Measurements from ENCODE around the gene CDH15. TPM values are rescaled to one million over a fixed set of nuclear protein-coding genes. Genes with fewer than 3 reads are reported as not detected.

CDH15 gene
- total RNA-seq, 1 donor from 2014 or later, result not detected

- Histone ChIP-seq H3F3A (ENCODE audit: low read depth) (no peaks in the 10 kb centered on the region), H3K36me3 (no peaks in the 10 kb centered on the region), H2AFZ (replicated peaks) (no peak overlapping the region), H3K9me3 (ENCODE audit: low read depth) (no peaks in the 10 kb centered on the region), H4K20me1 (ENCODE audit: low read depth) (no peaks in the 10 kb centered on the region), H3K9ac (no peak overlapping the region), H3K27me3 (no peaks in the 10 kb centered on the region), H3K4me2 (no peak overlapping the region), H3K4me1 (no peaks in the 10 kb centered on the region), H3K79me2 (ENCODE audit: low read depth) (no peaks in the 10 kb centered on the region), H3K27ac (no peak overlapping the region), H3K4me3 (no peak overlapping the region)
- TF ChIP-seq EZH2 (IDR thresholded peaks at IDR 0.05) (no peak), EZH2phosphoT487 (IDR thresholded peaks at IDR 0.05) (no peak), CTCF (IDR thresholded peaks at IDR 0.05) (no peak)
- Mint-ChIP-seq H3K4me3 (no peak overlapping the region), H3K4me1 (peaks cover 3% of the 10 kb centered on the region), H3K9me3 (no peaks in the 10 kb centered on the region), H3K27ac (no peak overlapping the region), H3K27me3 (ENCODE audit: insufficient read depth, low read depth) (peaks cover 16% of the 10 kb centered on the region), H3K36me3 (peaks cover 17% of the 10 kb centered on the region)
- no peak for DNase-seq (ENCODE audit: low spot score)
These were observed 26.9 kb upstream of the CDH15 start for GRCh38 chr16:89144681-89145080.

GRCh38 chr16:89145406-89146161 lies 26.0 kb upstream of the CDH15 start:
- no peak overlapping the region for H3K27ac Mint-ChIP-seq
- H3K4me1 ChIP-seq, result no peaks in the 10 kb centered on the region
- H3K4me1 Mint-ChIP-seq, result peaks cover 3% of the 10 kb centered on the region
- no peaks in the 10 kb centered on the region for H3K9me3 Mint-ChIP-seq
- H3K27me3 Mint-ChIP-seq (ENCODE audit: insufficient read depth, low read depth), result peaks cover 14% of the 10 kb centered on the region
- H2AFZ ChIP-seq (replicated peaks), result no peak overlapping the region
- H3K27me3 ChIP-seq, result no peaks in the 10 kb centered on the region
- no peaks in the 10 kb centered on the region for H3F3A ChIP-seq (ENCODE audit: low read depth)
- no peak overlapping the region for H3K4me2 ChIP-seq
- TF ChIP-seq EZH2 (IDR thresholded peaks at IDR 0.05) (no peak), EZH2phosphoT487 (IDR thresholded peaks at IDR 0.05) (no peak), CTCF (IDR thresholded peaks at IDR 0.05) (no peak)
- no peaks in the 10 kb centered on the region for H3K36me3 ChIP-seq
- H3K4me3 Mint-ChIP-seq, result no peak overlapping the region
- no peaks in the 10 kb centered on the region for H3K9me3 ChIP-seq (ENCODE audit: low read depth)
- no peak overlapping the region for H3K4me3 ChIP-seq
- peaks cover 20% of the 10 kb centered on the region for H3K36me3 Mint-ChIP-seq
- no peak for DNase-seq (ENCODE audit: low spot score)
- no peaks in the 10 kb centered on the region for H4K20me1 ChIP-seq (ENCODE audit: low read depth)
- no peak overlapping the region for H3K27ac ChIP-seq
- no peaks in the 10 kb centered on the region for H3K79me2 ChIP-seq (ENCODE audit: low read depth)
- H3K9ac ChIP-seq, result no peak overlapping the region

GRCh38 chr16:89146211-89147005 lies 25.1 kb upstream of the CDH15 start:
- Histone ChIP-seq H3K9me3 (ENCODE audit: low read depth) (no peaks in the 10 kb centered on the region), H3K4me1 (no peaks in the 10 kb centered on the region), H3K27me3 (no peaks in the 10 kb centered on the region), H2AFZ (replicated peaks) (no peak overlapping the region), H3K9ac (no peak overlapping the region), H3K4me2 (no peak overlapping the region), H3K36me3 (no peaks in the 10 kb centered on the region), H4K20me1 (ENCODE audit: low read depth) (no peaks in the 10 kb centered on the region), H3K27ac (no peak overlapping the region), H3K4me3 (no peak overlapping the region), H3K79me2 (ENCODE audit: low read depth) (no peaks in the 10 kb centered on the region), H3F3A (ENCODE audit: low read depth) (no peaks in the 10 kb centered on the region)
- TF ChIP-seq EZH2phosphoT487 (IDR thresholded peaks at IDR 0.05) (no peak), CTCF (IDR thresholded peaks at IDR 0.05) (no peak), EZH2 (IDR thresholded peaks at IDR 0.05) (no peak)
- DNase-seq (ENCODE audit: low spot score), result no peak
- H3K36me3 Mint-ChIP-seq, result peaks cover 26% of the 10 kb centered on the region
- peaks cover 3% of the 10 kb centered on the region for H3K4me1 Mint-ChIP-seq
- no peak overlapping the region for H3K4me3 Mint-ChIP-seq
- no peaks in the 10 kb centered on the region for H3K9me3 Mint-ChIP-seq
- H3K27me3 Mint-ChIP-seq (ENCODE audit: insufficient read depth, low read depth), result peaks cover 14% of the 10 kb centered on the region
- no peak overlapping the region for H3K27ac Mint-ChIP-seq

All from neural progenitor cell (in vitro differentiated cells).